HCT116 (cell line): ENCODE results near the gene PTPRJ. TPM values are rescaled to one million over a fixed set of nuclear protein-coding genes. Genes with fewer than 3 reads are reported as not detected.

Experiments
- ATAC-seq: fragments of 200-7000 bp; cut with Tn5 transposase; 2 replicates; pipeline ENCODE4 v1.9.1; 2020; ENCODE audit warnings: mild to moderate bottlenecking, moderate library complexity
- BruUV-seq: library from RNA; stranded (reverse); fragments of 400-500 nt; replicated peaks from 2 replicates; lab custom pipeline; 2021; lab: Mats Ljungman, UMichigan
- CTCF ChIA-PET: fragments of 300-600 bp; sonication (Branson Sonifier 250); formaldehyde crosslinking; loops from one replicate; lab custom pipeline; 2021; ENCODE audit warnings: antibody characterized with exemption; lab: Charles Lee
- POLR2A ChIA-PET: fragments of 300-600, 350-600 bp; sonication (Branson Sonifier 250); formaldehyde crosslinking; loops from one replicate; lab custom pipeline; 2021; ENCODE audit warnings: antibody characterized with exemption; lab: Charles Lee
- RAD21 ChIA-PET, 2 experiments: fragments of 300-600 bp; sonication (Branson Sonifier 250); formaldehyde crosslinking; loops; one replicate each; lab custom pipeline; 2023; ENCODE audit warnings: low total read pairs in 2 of 2; ENCODE audit not compliant: uncharacterized antibody in 2 of 2, unreplicated experiment in 2 of 2, low non-redundant PET in 1 of 2; lab: Charles Lee
- DNase-seq: peaks from one replicate; pipeline ENCODE4 v3.0.0-alpha.2; 2010; ENCODE audit warnings: low read depth, low spot score
- H2AFZ ChIP-seq: fragments of 200-600 bp; shearing (Covaris generic), sonication (generic); 2 replicates; pipeline ENCODE4 v1.6.1; 2017; ENCODE audit warnings: low read depth, mixed run types, mixed read lengths, antibody characterized with exemption, low read length; ENCODE audit not compliant: poor library complexity, severe bottlenecking
- H3K27ac ChIP-seq: 2 replicates; pipeline ENCODE4 v1.5.1; 2012; ENCODE audit warnings: low read depth, low read length
- H3K27me3 ChIP-seq: fragments of 200-600 bp; sonication (generic); 2 replicates; pipeline ENCODE4 v1.6.1; 2016; ENCODE audit warnings: mixed run types, low read length, mixed read lengths; ENCODE audit not compliant: insufficient read depth
- H3K36me3 ChIP-seq, 2 experiments: fragments of 200-500 bp in 1 of 2; fragments of 200-600 bp in 1 of 2; sonication (Bioruptor generic) in 1 of 2; sonication (generic) in 1 of 2; 2 replicates each; pipeline versions ENCODE4 v1.5.1 to v1.6.1; 2014 to 2016; ENCODE audit warnings: low read length in 2 of 2, inconsistent platforms in 1 of 2, mixed read lengths in 1 of 2, mixed run types in 1 of 2; ENCODE audit not compliant: insufficient read depth in 2 of 2, control insufficient read depth in 1 of 2
- H3K4me1 ChIP-seq, 2 experiments: fragments of 200-600 bp in 1 of 2; sonication (generic) in 1 of 2; 2 replicates each; pipeline versions ENCODE4 v1.5.1 to v1.6.1; 2012 to 2017; ENCODE audit warnings: low read length in 2 of 2, inconsistent platforms in 1 of 2, mild to moderate bottlenecking in 1 of 2, mixed read lengths in 1 of 2, mixed run types in 1 of 2, moderate library complexity in 1 of 2; ENCODE audit not compliant: insufficient read depth in 2 of 2, control insufficient read depth in 1 of 2
- H3K4me2 ChIP-seq: fragments of 200-600 bp; sonication (generic); 2 replicates; pipeline ENCODE4 v1.6.1; 2017; ENCODE audit warnings: mixed run types, low read length, mixed read lengths
- H3K4me3 ChIP-seq, 2 experiments: fragments of 200-600 bp in 1 of 2; sonication (generic) in 1 of 2; replicated peaks in 1 of 2; 2 replicates each; pipeline ENCODE4 v1.5.1; 2011 to 2016; ENCODE audit warnings: low read length in 2 of 2, control low read depth in 1 of 2, low read depth in 1 of 2, mild to moderate bottlenecking in 1 of 2, mixed read lengths in 1 of 2, mixed run types in 1 of 2
- H3K79me2 ChIP-seq: fragments of 200-600 bp; sonication (generic); 2 replicates; pipeline ENCODE4 v1.6.1; 2017; ENCODE audit warnings: mild to moderate bottlenecking, mixed run types, low read length, moderate library complexity, mixed read lengths; ENCODE audit not compliant: insufficient read depth
- H3K9ac ChIP-seq: fragments of 200-600 bp; sonication (generic); 2 replicates; pipeline ENCODE4 v1.6.1; 2016; ENCODE audit warnings: low read length, mixed read lengths
- H3K9me2 ChIP-seq: fragments of 200-600 bp; sonication (generic), shearing (Covaris generic); 2 replicates; pipeline ENCODE4 v1.6.1; 2017; ENCODE audit warnings: mixed run types, mild to moderate bottlenecking, moderate library complexity; ENCODE audit not compliant: insufficient read depth
- H3K9me3 ChIP-seq, 2 experiments: fragments of 200-500 bp in 1 of 2; fragments of 200-600 bp in 1 of 2; sonication (Bioruptor generic) in 1 of 2; sonication (generic) in 1 of 2; 2 replicates each; pipeline ENCODE4 v1.6.1; 2014 to 2017; ENCODE audit warnings: low read length in 2 of 2, mixed read lengths in 2 of 2, inconsistent platforms in 1 of 2, low read depth in 1 of 2, mild to moderate bottlenecking in 1 of 2, mixed run types in 1 of 2, moderate library complexity in 1 of 2; ENCODE audit not compliant: control insufficient read depth in 1 of 2, insufficient read depth in 1 of 2
- H4K20me1 ChIP-seq: fragments of 200-600 bp; sonication (generic), shearing (Covaris generic); 2 replicates; pipeline ENCODE4 v1.6.1; 2017; ENCODE audit warnings: mixed run types, mild to moderate bottlenecking, moderate library complexity; ENCODE audit not compliant: insufficient read depth
- CTCF ChIP-seq, 3 experiments: fragments of 200-600 bp in 1 of 3; sonication (generic) in 1 of 3; IDR thresholded peaks in 2 of 3; conservative IDR thresholded peaks in 1 of 3; 2 replicates each; pipeline ENCODE4 v1.5.1; 2012 to 2017; ENCODE audit warnings: low read depth in 2 of 3, low read length in 2 of 3, antibody characterized with exemption in 1 of 3, borderline replicate concordance in 1 of 3, control low read depth in 1 of 3, mild to moderate bottlenecking in 1 of 3, mixed read lengths in 1 of 3, mixed run types in 1 of 3, moderate library complexity in 1 of 3; ENCODE audit not compliant: insufficient read depth in 1 of 3
- EZH2phosphoT487 ChIP-seq: fragments of 200-600 bp; IDR thresholded peaks from 2 replicates; pipeline ENCODE4 v1.6.1; 2018; ENCODE audit warnings: antibody characterized with exemption, borderline replicate concordance
- MAX ChIP-seq: IDR thresholded peaks from 2 replicates; pipeline ENCODE4 v1.6.1; 2012
- POLR2AphosphoS5 ChIP-seq: IDR thresholded peaks from 2 replicates; pipeline ENCODE4 v1.6.1; 2011; ENCODE audit warnings: mild to moderate bottlenecking, low read depth, low read length, moderate library complexity
- SP1 ChIP-seq: IDR thresholded peaks from 2 replicates; pipeline ENCODE4 v1.6.1; 2012; ENCODE audit warnings: low read depth
- TCF7L2 ChIP-seq: IDR thresholded peaks from 2 replicates; pipeline ENCODE4 v1.7.0; 2011; ENCODE audit warnings: borderline replicate concordance, inconsistent platforms; ENCODE audit not compliant: insufficient read depth, insufficient read length; ENCODE audit errors: extremely low read depth
- ZNF274 ChIP-seq: fragments of 200-500 bp; sonication (Bioruptor generic); IDR thresholded peaks from 2 replicates; pipeline ENCODE4 v1.6.1; 2014; ENCODE audit warnings: mild to moderate bottlenecking, low read depth, low read length, inconsistent platforms
- intact Hi-C: fragments of 100-400 bp; cut with micrococcal nuclease; formaldehyde crosslinking; loops from 2 replicates; pipeline ENCODE4 v1.10.0; 2022
- total RNA-seq: library from RNA; stranded (reverse); gene quantifications from one replicate; pipeline ENCODE4 v1.2.1, GENCODE V29; 2021; ENCODE audit not compliant: unreplicated experiment

Gene PTPRJ
- total RNA-seq, 1 experiment from 2014 or later, result 19.1 TPM

GRCh38 chr11:48210052-48210451, 229.7 kb downstream of the PTPRJ start:
- intact Hi-C loops, result no loop called here

More at GRCh38 chr11:48210052-48210451, 229.7 kb downstream of the PTPRJ start:
- peak; percentile 73 for ATAC-seq
- Histone ChIP-seq H3K27me3 (peaks cover 6% of the 10 kb centered on the region; the same call in 1 of the 2 replicates), H3K4me2 (no peak overlapping the region), H3K36me3 (no peaks in the 10 kb centered on the region), H3K79me2 (no peaks in the 10 kb centered on the region), H3K9ac (no peak overlapping the region), H2AFZ (no peak overlapping the region), H3K9me2 (no peaks in the 10 kb centered on the region), H3K9me3 (no peaks in the 10 kb centered on the region), H3K27ac (no peak overlapping the region), H4K20me1 (no peaks in the 10 kb centered on the region), H3K4me1 (no peaks in the 10 kb centered on the region), H3K4me3 (no peak overlapping the region)
- ChIA-PET RAD21 (no interaction called here), CTCF (no interaction called here), POLR2A (no interaction called here)
- no peak for TF ChIP-seq MAX
- TF ChIP-seq EZH2phosphoT487, result no peak
- TF ChIP-seq SP1, result no peak
- TF ChIP-seq TCF7L2, result no peak
- peak in 2 of 3 experiments; percentile 45 to 55; a peak in 4 of 6 replicates for TF ChIP-seq CTCF (IDR thresholded peaks at IDR 0.05 in 2 of 3, conservative IDR thresholded peaks at IDR 0.05 in 1 of 3; ENCODE audit: borderline replicate concordance in 1 of 3, insufficient read depth in 1 of 3, low read depth in 2 of 3, low read length in 2 of 3)
- TF ChIP-seq POLR2AphosphoS5, result no peak
- TF ChIP-seq ZNF274, result no peak
- no TSS peak for BruUV-seq
- DNase-seq, result no peak
